Caco-2 (cell line): ENCODE results near the gene SCAP. TPM values are rescaled to one million over a fixed set of nuclear protein-coding genes. Genes with fewer than 3 reads are reported as not detected.
"Not testable (repeated sequence)": the region's sequence is repeated elsewhere in the genome, so short reads cannot be mapped to it uniquely, and the experiment has no call there.

ENCODE experiments used
- BruUV-seq: library from RNA; stranded (reverse); fragments of 400-500 nt; replicated peaks from 2 replicates; lab custom pipeline; 2021; lab: Mats Ljungman, UMichigan
- CTCF ChIA-PET: fragments of 300-600 bp; sonication (Branson Sonifier 250); formaldehyde crosslinking; loops from one replicate; lab custom pipeline; 2022; ENCODE audit warnings: antibody characterized with exemption; lab: Charles Lee
- POLR2A ChIA-PET: fragments of 300-600 bp; sonication (Branson Sonifier 250); formaldehyde crosslinking; loops from one replicate; lab custom pipeline; 2022; ENCODE audit warnings: antibody characterized with exemption; lab: Charles Lee
- DNase-seq, 2 experiments: peaks; one replicate each; pipeline versions ENCODE4 v3.0.0 to v3.0.0-alpha.2; 2020 to 2022
- H3K27me3 ChIP-seq: replicated peaks from 2 replicates; pipeline ENCODE4 v1.6.0; 2011; ENCODE audit warnings: low read length; ENCODE audit not compliant: control insufficient read depth, insufficient read depth
- H3K36me3 ChIP-seq: 2 replicates; pipeline ENCODE4 v1.5.1; 2011; ENCODE audit warnings: low read length; ENCODE audit not compliant: control insufficient read depth, insufficient read depth
- H3K4me1 ChIP-seq: fragments of 250-450 bp; sonication (Bioruptor Pico); 2 replicates; pipeline ENCODE4 v1.5.1; 2020; ENCODE audit warnings: mild to moderate bottlenecking
- H3K4me3 ChIP-seq: 2 replicates; pipeline ENCODE4 v1.5.1; 2011; ENCODE audit warnings: low read depth, mild to moderate bottlenecking, control low read depth, low read length
- H3K9me3 ChIP-seq: fragments of 250-450 bp; sonication (Bioruptor Pico); 2 replicates; pipeline ENCODE4 v1.5.1; 2020; ENCODE audit warnings: mild to moderate bottlenecking, moderate library complexity
- H3K27ac Mint-ChIP-seq: one replicate; pipeline ENCODE4 v1.8.0; 2022; ENCODE audit warnings: mixed read lengths; ENCODE audit not compliant: unreplicated experiment
- H3K27me3 Mint-ChIP-seq: one replicate; pipeline ENCODE4 v1.8.0; 2022; ENCODE audit warnings: mixed read lengths; ENCODE audit not compliant: insufficient read depth, unreplicated experiment
- H3K36me3 Mint-ChIP-seq: one replicate; pipeline ENCODE4 v1.8.0; 2022; ENCODE audit warnings: mild to moderate bottlenecking, mixed read lengths; ENCODE audit not compliant: insufficient read depth, unreplicated experiment
- H3K4me1 Mint-ChIP-seq: one replicate; pipeline ENCODE4 v1.8.0; 2022; ENCODE audit warnings: low read depth, mixed read lengths; ENCODE audit not compliant: unreplicated experiment
- H3K4me3 Mint-ChIP-seq: one replicate; pipeline ENCODE4 v1.8.0; 2022; ENCODE audit warnings: mild to moderate bottlenecking, moderate library complexity, mixed read lengths; ENCODE audit not compliant: unreplicated experiment
- H3K9me3 Mint-ChIP-seq: one replicate; pipeline ENCODE4 v1.8.0; 2022; ENCODE audit warnings: mixed read lengths; ENCODE audit not compliant: unreplicated experiment
- intact Hi-C: fragments of 100-400 bp; cut with micrococcal nuclease; formaldehyde crosslinking; loops from one replicate; pipeline ENCODE4 v1.10.0; 2022; ENCODE audit not compliant: unreplicated experiment
- total RNA-seq: library from RNA; stranded (reverse); gene quantifications from 2 replicates; pipeline ENCODE4 v1.2.3, GENCODE V29; 2022
- TF ChIP-seq, protein P1 (sequence below), 2 experiments: fragments of 200-600 bp in 1 of 2; IDR thresholded peaks; 1 replicate in 1 of 2; 2 replicates in 1 of 2; pipeline versions ENCODE4 v1.5.1 to v1.8.0; 2011 to 2022; ENCODE audit warnings: antibody characterized with exemption in 1 of 2, control low read depth in 1 of 2, inconsistent platforms in 1 of 2, low read depth in 1 of 2, low read length in 1 of 2, mild to moderate bottlenecking in 1 of 2, moderate library complexity in 1 of 2; ENCODE audit not compliant: insufficient read depth in 1 of 2, severe bottlenecking in 1 of 2, unreplicated experiment in 1 of 2

Gene SCAP
- total RNA-seq, 1 experiment from 2014 or later = 115 TPM

- BruUV-seq = no TSS peak
- TF ChIP-seq, protein P1, sequence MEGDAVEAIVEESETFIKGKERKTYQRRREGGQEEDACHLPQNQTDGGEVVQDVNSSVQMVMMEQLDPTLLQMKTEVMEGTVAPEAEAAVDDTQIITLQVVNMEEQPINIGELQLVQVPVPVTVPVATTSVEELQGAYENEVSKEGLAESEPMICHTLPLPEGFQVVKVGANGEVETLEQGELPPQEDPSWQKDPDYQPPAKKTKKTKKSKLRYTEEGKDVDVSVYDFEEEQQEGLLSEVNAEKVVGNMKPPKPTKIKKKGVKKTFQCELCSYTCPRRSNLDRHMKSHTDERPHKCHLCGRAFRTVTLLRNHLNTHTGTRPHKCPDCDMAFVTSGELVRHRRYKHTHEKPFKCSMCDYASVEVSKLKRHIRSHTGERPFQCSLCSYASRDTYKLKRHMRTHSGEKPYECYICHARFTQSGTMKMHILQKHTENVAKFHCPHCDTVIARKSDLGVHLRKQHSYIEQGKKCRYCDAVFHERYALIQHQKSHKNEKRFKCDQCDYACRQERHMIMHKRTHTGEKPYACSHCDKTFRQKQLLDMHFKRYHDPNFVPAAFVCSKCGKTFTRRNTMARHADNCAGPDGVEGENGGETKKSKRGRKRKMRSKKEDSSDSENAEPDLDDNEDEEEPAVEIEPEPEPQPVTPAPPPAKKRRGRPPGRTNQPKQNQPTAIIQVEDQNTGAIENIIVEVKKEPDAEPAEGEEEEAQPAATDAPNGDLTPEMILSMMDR (IDR thresholded peaks at IDR 0.05; ENCODE audit: insufficient read depth in 1 of 2, low read depth in 1 of 2, low read length in 1 of 2, severe bottlenecking in 1 of 2, unreplicated experiment in 1 of 2) = no peak
- Mint-ChIP-seq H3K27me3 (no peaks in the 10 kb centered on the region), H3K27ac (no peak overlapping the region), H3K4me3 (no peak overlapping the region), H3K36me3 (peaks cover 7% of the 10 kb centered on the region), H3K4me1 (no peaks in the 10 kb centered on the region), H3K9me3 (no peaks in the 10 kb centered on the region)
- no peaks in the 10 kb centered on the region for H3K9me3 ChIP-seq
- DNase-seq = no peak
- ChIA-PET POLR2A (no interaction called here), CTCF (no interaction called here)
- no peaks in the 10 kb centered on the region for H3K27me3 ChIP-seq
- H3K36me3 ChIP-seq = no peaks in the 10 kb centered on the region
- no peak overlapping the region for H3K4me3 ChIP-seq
- 0 out of 2 replicates have a peak, but pooled peaks cover 1% of the 10 kb centered on the region for H3K4me1 ChIP-seq
- intact Hi-C loops = no loop called here
These were observed 11.5 kb upstream of the SCAP start for GRCh38 chr3:47487265-47487664.

DNA sequence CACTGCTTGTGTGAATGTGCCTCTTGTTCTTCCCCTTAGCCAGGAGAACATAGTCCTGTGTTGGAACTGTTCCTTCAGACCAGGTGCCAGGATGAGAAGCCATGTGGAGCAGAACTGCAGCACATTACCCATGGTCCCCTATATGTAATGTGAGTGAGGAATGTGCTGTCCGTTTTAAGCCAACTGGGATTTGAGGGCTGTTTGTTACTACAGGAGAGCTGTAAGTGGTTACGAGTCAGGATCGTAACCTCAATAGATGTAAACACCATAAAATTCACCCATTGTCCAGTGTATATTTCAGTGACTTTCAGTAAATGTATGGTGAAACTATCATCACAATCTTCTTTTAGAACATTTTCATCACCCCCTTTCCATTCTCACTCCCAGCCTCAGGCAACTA lies 10.1 kb upstream of the SCAP start:
- Histone ChIP-seq H3K27me3 (no peaks in the 10 kb centered on the region), H3K36me3 (no peaks in the 10 kb centered on the region), H3K4me1 (0 out of 2 replicates have a peak, but pooled peaks cover 3% of the 10 kb centered on the region), H3K9me3 (no peaks in the 10 kb centered on the region), H3K4me3 (no peak overlapping the region)
- TF ChIP-seq, protein P1 (IDR thresholded peaks at IDR 0.05; ENCODE audit: insufficient read depth in 1 of 2, low read depth in 1 of 2, low read length in 1 of 2, severe bottlenecking in 1 of 2, unreplicated experiment in 1 of 2) = no peak
- Mint-ChIP-seq H3K4me1 (peaks cover 9% of the 10 kb centered on the region), H3K9me3 (no peaks in the 10 kb centered on the region), H3K36me3 (peaks cover 7% of the 10 kb centered on the region), H3K4me3 (no peak overlapping the region), H3K27ac (no peak overlapping the region), H3K27me3 (no peaks in the 10 kb centered on the region)
- intact Hi-C loops = no loop called here
- CTCF ChIA-PET = interaction anchor here (0.6 kb wide), 1 partner anchor 31 kb away, joined by 4 read pairs; no protein-coding TSS in a partner anchor
- POLR2A ChIA-PET = no interaction called here
- no TSS peak for BruUV-seq
- no peak for DNase-seq

DNA sequence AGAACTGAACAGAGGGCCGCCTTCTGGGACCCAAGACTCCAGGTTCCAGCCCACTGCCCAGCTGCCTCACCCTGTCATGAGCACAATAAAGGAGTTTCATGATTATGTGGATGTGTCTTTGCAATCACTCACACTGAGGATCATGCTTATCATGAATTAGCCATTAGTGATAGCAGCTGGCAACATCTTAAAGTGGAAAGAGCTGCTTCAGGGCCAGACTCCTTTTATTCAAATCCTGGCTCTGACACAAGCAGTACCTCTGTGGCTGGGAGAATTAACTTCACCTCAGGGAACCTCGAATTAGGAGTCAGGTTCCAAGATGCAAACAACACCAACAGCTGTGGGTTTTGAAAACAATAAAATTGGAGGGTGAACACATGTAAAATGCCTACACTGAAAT lies 6.6 kb upstream of the SCAP start:
- no peak for DNase-seq
- no peaks in the 10 kb centered on the region for H3K9me3 ChIP-seq
- no peaks in the 10 kb centered on the region for H3K27me3 ChIP-seq
- Mint-ChIP-seq H3K27ac (no peak overlapping the region), H3K4me3 (no peak overlapping the region), H3K4me1 (peaks cover 9% of the 10 kb centered on the region), H3K27me3 (no peaks in the 10 kb centered on the region), H3K36me3 (no peaks in the 10 kb centered on the region), H3K9me3 (no peaks in the 10 kb centered on the region)
- H3K36me3 ChIP-seq = no peaks in the 10 kb centered on the region
- intact Hi-C loops = no loop called here
- ChIA-PET CTCF (interaction anchor here (0.6 to 1.5 kb wide), 2 partner anchors 40 to 61 kb away, joined by 4 to 7 read pairs; no protein-coding TSS in a partner anchor), POLR2A (interaction anchor here (0.6 kb wide), 2 partner anchors 18 to 33 kb away, joined by 3 read pairs; no protein-coding TSS in a partner anchor)
- no TSS peak for BruUV-seq
- TF ChIP-seq, protein P1 (IDR thresholded peaks at IDR 0.05; ENCODE audit: insufficient read depth in 1 of 2, low read depth in 1 of 2, low read length in 1 of 2, severe bottlenecking in 1 of 2, unreplicated experiment in 1 of 2) = no peak
- no peak overlapping the region for H3K4me3 ChIP-seq
- 0 out of 2 replicates have a peak, but pooled peaks cover 6% of the 10 kb centered on the region for H3K4me1 ChIP-seq

DNA sequence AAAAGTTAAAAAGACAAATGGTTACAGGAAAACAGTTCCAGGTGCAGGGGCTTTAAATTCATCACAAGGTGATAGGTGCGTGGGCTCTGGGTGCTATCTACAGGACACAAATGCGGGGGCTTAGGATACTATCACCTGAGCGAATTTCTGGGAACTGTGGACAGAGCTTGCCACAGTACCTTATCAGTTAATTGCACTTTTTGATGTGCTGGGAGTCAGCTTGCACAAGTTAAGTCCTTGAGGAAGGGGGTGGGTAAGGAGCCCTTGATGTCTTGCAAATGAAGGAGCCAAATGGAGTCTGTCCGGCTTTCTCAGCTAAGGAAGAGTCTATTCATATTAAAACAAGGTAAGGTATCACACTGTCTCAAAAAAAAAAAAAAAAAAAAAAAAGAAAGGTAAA lies 6.0 kb upstream of the SCAP start:
- POLR2A ChIA-PET = interaction anchor here (0.6 kb wide), 1 partner anchor 19 kb away, joined by 3 read pairs; no protein-coding TSS in a partner anchor

DNA sequence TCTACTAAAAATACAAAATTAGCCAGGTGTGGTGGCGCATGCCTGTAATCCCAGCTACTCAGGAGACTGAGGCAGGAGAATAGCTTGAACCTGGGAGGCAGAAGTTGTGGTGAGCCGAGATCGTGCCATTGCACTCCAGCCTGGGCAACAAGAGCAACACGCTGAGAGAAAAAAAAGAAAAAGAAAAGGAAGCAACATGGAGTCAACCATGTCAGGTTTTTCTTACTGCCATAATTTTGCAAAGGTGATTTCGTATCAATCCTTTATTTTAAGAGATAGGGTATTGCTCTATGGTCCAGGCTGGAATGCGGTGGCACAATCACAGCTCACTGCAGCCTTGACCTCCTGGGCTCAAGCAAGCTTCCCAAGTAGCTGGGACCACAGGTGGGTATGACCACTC lies 4.5 kb upstream of the SCAP start:
- CTCF ChIA-PET = interaction anchor here (1.3 kb wide), 1 partner anchor 59 kb away, joined by 3 read pairs; no protein-coding TSS in a partner anchor
- H3K36me3 Mint-ChIP-seq, H3K36me3 ChIP-seq, H3K4me3 Mint-ChIP-seq, H3K4me1 Mint-ChIP-seq, POLR2A ChIA-PET, H3K4me3 ChIP-seq, H3K27ac Mint-ChIP-seq, H3K9me3 ChIP-seq, intact Hi-C loops, H3K9me3 Mint-ChIP-seq, BruUV-seq, DNase-seq, H3K4me1 ChIP-seq, H3K27me3 Mint-ChIP-seq, H3K27me3 ChIP-seq: not testable (repeated sequence)

More for the DNA sequence above, 6.0 kb upstream of the SCAP start:
- H3K27ac Mint-ChIP-seq, H3K9me3 Mint-ChIP-seq, H3K9me3 ChIP-seq, DNase-seq, H3K4me1 Mint-ChIP-seq, H3K27me3 Mint-ChIP-seq, BruUV-seq, H3K36me3 Mint-ChIP-seq, H3K4me3 Mint-ChIP-seq, H3K27me3 ChIP-seq, H3K36me3 ChIP-seq, intact Hi-C loops, H3K4me3 ChIP-seq, H3K4me1 ChIP-seq: not testable (repeated sequence)
- CTCF ChIA-PET = interaction anchor here (0.6 to 1.5 kb wide), 2 partner anchors 40 to 61 kb away, joined by 4 to 7 read pairs; no protein-coding TSS in a partner anchor
